NCI-H446 treated with DMSO at 0.1 percent for 48 hours (cell line): ENCODE data around the gene HS3ST6.
"Not testable (repeated sequence)": the region's sequence is repeated elsewhere in the genome, so short reads cannot be mapped to it uniquely, and the experiment has no call there.

Source experiments
- DNase-seq: peaks from one replicate; lab custom pipeline; 2025; lab: John Stamatoyannopoulos, UW

Gene HS3ST6

GRCh38 chr16:1926271-1926670 lies 8.1 kb upstream of the HS3ST6 start:
- no peak for DNase-seq

GRCh38 chr16:1924095-1924494 lies 5.9 kb upstream of the HS3ST6 start:
- no peak for DNase-seq

GRCh38 chr16:1923299-1924034 lies 5.3 kb upstream of the HS3ST6 start:
- DNase-seq = no peak

- no peak for DNase-seq
These were observed 4.1 kb upstream of the HS3ST6 start for GRCh38 chr16:1922357-1922756.

GRCh38 chr16:1920727-1921171 lies 2.5 kb upstream of the HS3ST6 start:
- DNase-seq = no peak

- DNase-seq = not testable (repeated sequence)
These were observed 1.9 kb upstream of the HS3ST6 start for GRCh38 chr16:1920122-1920521.

GRCh38 chr16:1919327-1919998 lies 1.2 kb upstream of the HS3ST6 start:
- no peak for DNase-seq

- DNase-seq = no peak
These were observed 407 bp downstream of the HS3ST6 start for GRCh38 chr16:1917665-1918350.

GRCh38 chr16:1917056-1917664 lies 1.1 kb downstream of the HS3ST6 start:
- no peak for DNase-seq

GRCh38 chr16:1916640-1916990 lies 1.6 kb downstream of the HS3ST6 start:
- no peak for DNase-seq

- DNase-seq = no peak
These were observed 2.2 kb downstream of the HS3ST6 start for GRCh38 chr16:1915732-1916639.

- DNase-seq = no peak
These were observed 3.2 kb downstream of the HS3ST6 start for GRCh38 chr16:1914988-1915387.

GRCh38 chr16:1914084-1914608 lies 4.1 kb downstream of the HS3ST6 start:
- no peak for DNase-seq

- no peak for DNase-seq
These were observed 4.7 kb downstream of the HS3ST6 start for GRCh38 chr16:1913327-1914083.

- no peak for DNase-seq
These were observed 6.0 kb downstream of the HS3ST6 start for GRCh38 chr16:1912215-1912543.

GRCh38 chr16:1911467-1912214 lies 6.6 kb downstream of the HS3ST6 start:
- no peak for DNase-seq

- DNase-seq = no peak
These were observed 8.5 kb downstream of the HS3ST6 start for GRCh38 chr16:1909561-1910231.

- DNase-seq = no peak
These were observed 9.2 kb downstream of the HS3ST6 start for GRCh38 chr16:1908983-1909382.

GRCh38 chr16:1908184-1908583 lies 10.0 kb downstream of the HS3ST6 start:
- no peak for DNase-seq
